Fibroblast of skin of left biceps (primary cell): ENCODE results near the gene SOSTDC1.
A peak's percentile ranks its signal among the peaks of the same experiment; 100 is the strongest.
"Not testable (repeated sequence)": the region's sequence is repeated elsewhere in the genome, so short reads cannot be mapped to it uniquely, and the experiment has no call there.

ENCODE experiments used
- DNase-seq, 2 experiments: peaks; one replicate each; pipeline ENCODE4 v3.0.0-alpha.2; 2013; ENCODE audit warnings: low read depth in 2 of 2

SOSTDC1 gene

GRCh38 chr7:16465469-16466361 lies at the start of gene SOSTDC1:
TSS of gene SOSTDC1 (minus strand) at chr7:16465738. CDS start at chr7:16465668, 70 bp downstream.
- DNase-seq, result no peak

GRCh38 chr7:16514729-16515128 lies 49.2 kb upstream of the SOSTDC1 start:
- DNase-seq, result no peak

GRCh38 chr7:16514271-16514670 lies 48.7 kb upstream of the SOSTDC1 start:
- no peak for DNase-seq

- DNase-seq, result no peak
Observed at GRCh38 chr7:16512097-16512496, 46.6 kb upstream of the SOSTDC1 start.

- DNase-seq, result no peak
Observed at GRCh38 chr7:16511314-16511713, 45.8 kb upstream of the SOSTDC1 start.

- DNase-seq, result no peak
Observed at GRCh38 chr7:16509829-16510228, 44.3 kb upstream of the SOSTDC1 start.

GRCh38 chr7:16506422-16506821 lies 40.9 kb upstream of the SOSTDC1 start:
- DNase-seq, result not testable (repeated sequence)

- peak in 1 of 2 experiments; percentile 6 for DNase-seq
Observed at GRCh38 chr7:16504019-16504418, 38.5 kb upstream of the SOSTDC1 start.

- no peak for DNase-seq
Observed at GRCh38 chr7:16502303-16502702, 36.8 kb upstream of the SOSTDC1 start.

GRCh38 chr7:16498122-16498521 lies 32.6 kb upstream of the SOSTDC1 start:
- no peak for DNase-seq

- no peak for DNase-seq
Observed at GRCh38 chr7:16494955-16495719, 29.6 kb upstream of the SOSTDC1 start.

- no peak for DNase-seq
Observed at GRCh38 chr7:16494551-16494950, 29.0 kb upstream of the SOSTDC1 start.

GRCh38 chr7:16493266-16493665 lies 27.7 kb upstream of the SOSTDC1 start:
- no peak for DNase-seq

- peak in 1 of 2 experiments; percentile 4 for DNase-seq
Observed at GRCh38 chr7:16492513-16493062, 27.1 kb upstream of the SOSTDC1 start.

GRCh38 chr7:16491148-16491547 lies 25.6 kb upstream of the SOSTDC1 start:
- no peak for DNase-seq

- no peak for DNase-seq
Observed at GRCh38 chr7:16484453-16485158, 19.1 kb upstream of the SOSTDC1 start.

GRCh38 chr7:16479591-16479990 lies 14.1 kb upstream of the SOSTDC1 start:
- no peak for DNase-seq

GRCh38 chr7:16479161-16479560 lies 13.6 kb upstream of the SOSTDC1 start:
- DNase-seq, result no peak

- DNase-seq, result no peak
Observed at GRCh38 chr7:16471933-16472332, 6.4 kb upstream of the SOSTDC1 start.

- DNase-seq, result no peak
Observed at GRCh38 chr7:16463949-16464715, 1.4 kb downstream of the SOSTDC1 start.

- DNase-seq, result peak; percentile 34 to 36
Observed at GRCh38 chr7:16463520-16463919, 2.0 kb downstream of the SOSTDC1 start.
